ENCODE measurements around the gene THOC1. TPM values are rescaled to one million over a fixed set of nuclear protein-coding genes. Genes with fewer than 3 reads are reported as not detected.

Gene THOC1
- total and polyA plus RNA-seq, 2 of the 8 experiments (the other 6 are each of a cell fraction or from before 2014, with no cell fraction given), result 19.1 to 66.4 TPM

GRCh38 chr18:183769-184168 lies 84.1 kb downstream of the THOC1 start:
- no peak for FAIRE-seq
- no peak overlapping the region for H3K56ac ChIP-seq (replicated peaks; ENCODE audit: insufficient read length, low read depth, low read length)
- no peak overlapping the region for H3K14ac ChIP-seq (ENCODE audit: insufficient read length)
- H3K36me3 ChIP-seq (ENCODE audit: control insufficient read depth in 2 of 4, insufficient read depth in 4 of 4, low read length in 3 of 4), result peaks cover 2 to 36% (median 11%) of the 10 kb centered on the region in 4 experiments; a peak in 5 of 8 replicates
- no peak overlapping the region for H2BK20ac ChIP-seq (ENCODE audit: low read length)
- CTCF ChIA-PET (ENCODE audit: partially characterized antibody), result interaction anchor here (0.6 kb wide), 1 partner anchor 153 kb away, joined by 3 read pairs; no protein-coding TSS in a partner anchor
- no peak overlapping the region for H3K23ac ChIP-seq (ENCODE audit: insufficient read length)
- DNase-seq (ENCODE audit: low read depth in 1 of 2, low spot score in 2 of 2), result no peak
- H2BK5ac ChIP-seq (ENCODE audit: low read depth, low read length), result no peak overlapping the region
- H3K4me3 ChIP-seq (ENCODE audit: extremely low read depth in 1 of 4, insufficient read depth in 2 of 4, low read depth in 3 of 4, low read length in 4 of 4), result no peak overlapping the region
- H4K91ac ChIP-seq (replicated peaks; ENCODE audit: insufficient read length, low read length), result no peak overlapping the region
- WGBS, 2 experiments (ENCODE audit: extremely low coverage in 1 of 2, insufficient coverage in 1 of 2, insufficient read length in 1 of 2, insufficient replicate concordance in 2 of 2, low coverage in 1 of 2, low lambda C conversion rate in 2 of 2, missing lambda C conversion rate in 1 of 2), result 87% methylated on average over 1 of the region's 1 CpG; no CpG with 5 or more reads in 1 of the 2 experiments
- H2AK5ac ChIP-seq (ENCODE audit: low read depth, low read length), result no peak overlapping the region
- H2AFZ ChIP-seq (ENCODE audit: low read length), result no peak overlapping the region
- H3K4me2 ChIP-seq (ENCODE audit: insufficient read depth in 1 of 2, low read depth in 2 of 2, low read length in 2 of 2), result no peak overlapping the region
- no peak overlapping the region for H2BK12ac ChIP-seq (ENCODE audit: low read depth, low read length)
- no peak overlapping the region for H3K4ac ChIP-seq (replicated peaks; ENCODE audit: insufficient read length, low read depth, low read length)
- no peak overlapping the region for H2BK120ac ChIP-seq (replicated peaks; ENCODE audit: low read depth, low read length)
- no peaks in the 10 kb centered on the region for H3K23me2 ChIP-seq (ENCODE audit: low read depth, low read length)
- no peak overlapping the region for H4K8ac ChIP-seq (ENCODE audit: extremely low read depth, insufficient read depth, low read length)
- no peak overlapping the region for H3K9ac ChIP-seq (replicated peaks in 1 of 4; ENCODE audit: extremely low read depth in 1 of 4, low read depth in 3 of 4, low read length in 3 of 4)
- no peak overlapping the region for H4K5ac ChIP-seq (ENCODE audit: insufficient read length, low read depth, low read length)
- no peak overlapping the region for H3K18ac ChIP-seq (ENCODE audit: extremely low read depth, low read length)
- H3K27me3 ChIP-seq (replicated peaks in 1 of 4; ENCODE audit: control insufficient read depth in 3 of 4, extremely low read depth in 1 of 4, insufficient read depth in 3 of 4, low read length in 3 of 4), result no peaks in the 10 kb centered on the region
- H2BK15ac ChIP-seq (ENCODE audit: low read length), result no peak overlapping the region
- H3K9me3 ChIP-seq (ENCODE audit: insufficient read depth in 2 of 2, low read depth in 1 of 2, low read length in 1 of 2), result no peaks in the 10 kb centered on the region
- TF ChIP-seq TAF1 (IDR thresholded peaks at IDR 0.05; ENCODE audit: low read depth, low read length) (no peak), SRF (IDR thresholded peaks at IDR 0.05; ENCODE audit: low read depth, low read length) (no peak), CTCF (IDR thresholded peaks at IDR 0.05; ENCODE audit: control extremely low read depth in 1 of 3, insufficient read depth in 1 of 3, low read depth in 1 of 3, low read length in 3 of 3) (no peak), ASH2L (IDR thresholded peaks at IDR 0.05; ENCODE audit: low read length) (no peak)
- POLR2A ChIA-PET (ENCODE audit: partially characterized antibody), result no interaction called here
- peaks cover 0 to 4% of the 10 kb centered on the region in 2 experiments for H4K20me1 ChIP-seq (replicated peaks in 1 of 2; ENCODE audit: control insufficient read depth in 1 of 2, insufficient read depth in 2 of 2, low read length in 2 of 2)
- no peak overlapping the region for H3K27ac ChIP-seq (ENCODE audit: low read depth, low read length)
- H3K79me1 ChIP-seq (ENCODE audit: low read depth, low read length), result peaks cover 2% of the 10 kb centered on the region; the same call in 1 of the 2 replicates
- H3K79me2 ChIP-seq (ENCODE audit: control insufficient read depth in 1 of 2, insufficient read depth in 2 of 2, low read length in 2 of 2), result peaks cover 0 to 23% of the 10 kb centered on the region in 2 experiments; a peak in 2 of 4 replicates
- H3K4me1 ChIP-seq (replicated peaks in 1 of 4; ENCODE audit: control insufficient read depth in 3 of 4, insufficient read depth in 4 of 4, low read length in 3 of 4), result no peaks in the 10 kb centered on the region

All from H1 (cell line).